HEK293 (cell line): ENCODE data around the gene RPL27.

Experiments
- CTCF ChIA-PET: fragments of 350-600 bp; formaldehyde crosslinking; extraction: SDS; loops from one replicate; lab custom pipeline; 2021; ENCODE audit warnings: antibody characterized with exemption; lab: Yijun Ruan, JAX
- POLR2A ChIA-PET: fragments of 300-600 bp; formaldehyde crosslinking; extraction: SDS; loops from one replicate; lab custom pipeline; 2020; ENCODE audit warnings: antibody characterized with exemption, inconsistent platforms; lab: Yijun Ruan, JAX
- H3K27ac ChIP-seq: fragments of 200-500 bp; sonication (Bioruptor generic); 2 replicates; pipeline ENCODE4 v1.5.1; 2014; ENCODE audit warnings: low read depth, low read length, control low read depth, inconsistent platforms; ENCODE audit errors: extremely low read depth
- H3K36me3 ChIP-seq, 2 experiments: fragments of 200-500 bp in 1 of 2; sonication (Bioruptor generic) in 1 of 2; 1 replicate in 1 of 2; 2 replicates in 1 of 2; pipeline ENCODE4 v1.5.1; 2014 to 2017; ENCODE audit warnings: inconsistent platforms in 2 of 2, low read length in 2 of 2; ENCODE audit not compliant: control insufficient read depth in 2 of 2, insufficient read depth in 1 of 2
- H3K4me1 ChIP-seq: fragments of 200-500 bp; sonication (Bioruptor generic); 2 replicates; pipeline ENCODE4 v1.5.1; 2014; ENCODE audit warnings: mild to moderate bottlenecking, low read length, inconsistent platforms; ENCODE audit not compliant: control insufficient read depth, insufficient read depth
- H3K4me3 ChIP-seq: 2 replicates; pipeline ENCODE4 v1.5.1; 2011; ENCODE audit warnings: low read depth, mild to moderate bottlenecking, control low read depth, low read length, moderate library complexity
- H3K9me3 ChIP-seq: fragments of 200-500 bp; sonication (Bioruptor generic); 2 replicates; pipeline ENCODE4 v1.5.1; 2014; ENCODE audit warnings: low read depth, low read length, inconsistent platforms; ENCODE audit not compliant: control insufficient read depth, insufficient read depth
- EGR2 ChIP-seq: fragments of 450-650 bp; formaldehyde crosslinking; IDR thresholded peaks from 2 replicates; pipeline ENCODE4 v1.5.1; 2016; ENCODE audit warnings: low read depth, missing biosample characterization, missing genetic modification characterization
- OVOL3 ChIP-seq: fragments of 450-650 bp; formaldehyde crosslinking; IDR thresholded peaks from 2 replicates; pipeline ENCODE4 v1.5.1; 2016; ENCODE audit warnings: missing biosample characterization, missing genetic modification characterization
- SP7 ChIP-seq: fragments of 450-650 bp; formaldehyde crosslinking; IDR thresholded peaks from 2 replicates; pipeline ENCODE4 v1.5.1; 2016; ENCODE audit warnings: missing biosample characterization, missing genetic modification characterization
- ZBTB21 ChIP-seq: fragments of 450-650 bp; formaldehyde crosslinking; IDR thresholded peaks from 2 replicates; pipeline ENCODE4 v1.5.1; 2017; ENCODE audit warnings: missing biosample characterization, missing genetic modification characterization
- ZBTB48 ChIP-seq: fragments of 450-650 bp; formaldehyde crosslinking; IDR thresholded peaks from 2 replicates; pipeline ENCODE4 v1.5.1; 2016; ENCODE audit warnings: missing biosample characterization, missing genetic modification characterization
- ZBTB8A ChIP-seq: fragments of 450-650 bp; formaldehyde crosslinking; IDR thresholded peaks from 2 replicates; pipeline ENCODE4 v1.5.1; 2016; ENCODE audit warnings: missing biosample characterization, missing genetic modification characterization
- ZEB2 ChIP-seq: fragments of 450-650 bp; formaldehyde crosslinking; IDR thresholded peaks from 2 replicates; pipeline ENCODE4 v1.5.1; 2016; ENCODE audit warnings: missing biosample characterization, missing genetic modification characterization
- ZFP37 ChIP-seq: fragments of 450-650 bp; formaldehyde crosslinking; IDR thresholded peaks from 2 replicates; pipeline ENCODE4 v1.5.1; 2016; ENCODE audit warnings: missing biosample characterization, missing genetic modification characterization
- ZFP69B ChIP-seq: fragments of 450-650 bp; formaldehyde crosslinking; IDR thresholded peaks from 2 replicates; pipeline ENCODE4 v1.5.1; 2016; ENCODE audit warnings: missing biosample characterization, missing genetic modification characterization
- ZNF132 ChIP-seq: fragments of 450-650 bp; formaldehyde crosslinking; IDR thresholded peaks from 2 replicates; pipeline ENCODE4 v1.5.1; 2017; ENCODE audit warnings: missing biosample characterization, missing genetic modification characterization, borderline replicate concordance
- ZNF16 ChIP-seq: fragments of 450-650 bp; formaldehyde crosslinking; IDR thresholded peaks from 2 replicates; pipeline ENCODE4 v1.5.1; 2016; ENCODE audit warnings: low read depth, missing biosample characterization, missing genetic modification characterization
- ZNF2 ChIP-seq: fragments of 450-650 bp; formaldehyde crosslinking; IDR thresholded peaks from 2 replicates; pipeline ENCODE4 v1.5.1; 2016; ENCODE audit warnings: missing biosample characterization, missing genetic modification characterization
- ZNF274 ChIP-seq, 2 experiments: fragments of 200-500 bp in 1 of 2; fragments of 450-650 bp in 1 of 2; sonication (Bioruptor generic) in 1 of 2; formaldehyde crosslinking in 1 of 2; IDR thresholded peaks; 2 replicates each; pipeline versions ENCODE4 v1.5.1 to v1.6.1; 2014 to 2016; ENCODE audit warnings: borderline replicate concordance in 1 of 2, inconsistent platforms in 1 of 2, low read length in 1 of 2, missing biosample characterization in 1 of 2, missing genetic modification characterization in 1 of 2
- ZNF341 ChIP-seq: fragments of 450-650 bp; formaldehyde crosslinking; IDR thresholded peaks from 2 replicates; pipeline ENCODE4; 2016; ENCODE audit warnings: low read depth, missing biosample characterization, missing genetic modification characterization
- ZNF366 ChIP-seq: fragments of 450-650 bp; formaldehyde crosslinking; conservative IDR thresholded peaks from 2 replicates; pipeline ENCODE4 v1.5.1; 2016; ENCODE audit warnings: missing biosample characterization, missing genetic modification characterization
- ZNF394 ChIP-seq: fragments of 450-650 bp; formaldehyde crosslinking; IDR thresholded peaks from 2 replicates; pipeline ENCODE4 v1.5.1; 2016; ENCODE audit warnings: missing biosample characterization, missing genetic modification characterization, mild to moderate bottlenecking, moderate library complexity, borderline replicate concordance
- ZNF600 ChIP-seq: fragments of 450-650 bp; formaldehyde crosslinking; IDR thresholded peaks from 2 replicates; pipeline ENCODE4 v1.5.1; 2016; ENCODE audit warnings: missing biosample characterization, missing genetic modification characterization
- ZNF629 ChIP-seq: fragments of 450-650 bp; formaldehyde crosslinking; IDR thresholded peaks from 2 replicates; pipeline ENCODE4 v1.5.1; 2017; ENCODE audit warnings: missing biosample characterization, missing genetic modification characterization
- ZNF654 ChIP-seq: fragments of 450-650 bp; formaldehyde crosslinking; IDR thresholded peaks from 2 replicates; pipeline ENCODE4 v1.5.1; 2016; ENCODE audit warnings: low read depth, missing biosample characterization, missing genetic modification characterization
- ZNF658 ChIP-seq: fragments of 450-650 bp; formaldehyde crosslinking; IDR thresholded peaks from 2 replicates; pipeline ENCODE4; 2016; ENCODE audit warnings: missing biosample characterization, missing genetic modification characterization
- ZNF707 ChIP-seq: fragments of 450-650 bp; formaldehyde crosslinking; IDR thresholded peaks from 2 replicates; pipeline ENCODE4 v1.5.1; 2016; ENCODE audit warnings: missing biosample characterization, missing genetic modification characterization
- ZNF76 ChIP-seq: fragments of 450-650 bp; formaldehyde crosslinking; IDR thresholded peaks from 2 replicates; pipeline ENCODE4; 2016; ENCODE audit warnings: low read depth, missing biosample characterization, missing genetic modification characterization, borderline replicate concordance
- ZSCAN16 ChIP-seq: fragments of 450-650 bp; formaldehyde crosslinking; IDR thresholded peaks from 2 replicates; pipeline ENCODE4 v1.5.1; 2016; ENCODE audit warnings: missing biosample characterization, missing genetic modification characterization
- TF ChIP-seq, protein P1 (sequence below): fragments of 450-650 bp; formaldehyde crosslinking; IDR thresholded peaks from 2 replicates; pipeline ENCODE4 v1.5.1; 2016; ENCODE audit warnings: missing biosample characterization, missing genetic modification characterization
- TF ChIP-seq, protein P2 (sequence below): fragments of 450-650 bp; formaldehyde crosslinking; IDR thresholded peaks from 2 replicates; pipeline ENCODE4 v1.5.1; 2016; ENCODE audit warnings: missing biosample characterization, missing genetic modification characterization
- TF ChIP-seq, protein P3 (sequence below): fragments of 450-650 bp; formaldehyde crosslinking; IDR thresholded peaks from 2 replicates; pipeline ENCODE4 v1.5.1; 2016; ENCODE audit warnings: missing biosample characterization, missing genetic modification characterization, low read depth
- TF ChIP-seq, protein P4 (sequence below): fragments of 450-650 bp; formaldehyde crosslinking; conservative IDR thresholded peaks from 2 replicates; pipeline ENCODE4 v1.5.1; 2016; ENCODE audit warnings: low read depth, missing biosample characterization, missing genetic modification characterization

RPL27 gene

DNA sequence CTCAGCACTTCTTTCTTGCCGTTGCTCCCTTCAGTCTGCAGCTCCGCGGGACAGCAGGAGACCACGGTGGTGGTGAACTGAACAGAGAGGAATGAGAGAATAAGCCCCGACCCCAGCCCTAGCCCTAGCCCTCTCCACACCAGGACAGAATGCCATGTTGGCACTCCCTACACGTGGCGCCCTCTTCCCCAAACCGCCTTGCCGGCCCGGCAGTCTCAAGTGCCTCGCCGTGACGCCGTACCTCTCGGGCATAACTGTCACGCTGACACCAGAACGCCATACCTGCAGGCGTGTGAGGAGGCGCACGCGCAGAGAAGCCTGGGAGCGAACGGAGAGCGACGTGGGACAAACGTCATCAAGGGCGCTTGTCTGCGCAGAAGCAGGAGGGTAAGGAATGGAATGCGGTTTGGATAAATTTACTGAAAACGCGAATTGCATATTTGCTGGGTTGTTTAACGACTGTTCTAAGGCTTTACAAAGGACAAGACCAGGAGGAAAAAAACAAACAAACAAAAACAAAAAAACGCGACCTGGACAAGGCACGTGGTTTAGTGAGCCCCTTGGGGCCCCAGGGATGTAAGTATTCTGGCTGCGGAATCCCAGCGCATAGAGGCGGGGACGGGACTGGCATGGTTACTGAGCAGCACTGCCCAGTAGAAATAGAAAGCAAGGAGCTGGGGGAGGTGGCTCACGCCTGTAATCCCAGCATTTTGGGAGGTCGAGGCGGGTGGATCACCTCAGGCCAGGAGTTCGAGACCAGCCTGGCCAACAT, 33.9 kb upstream of the RPL27 start, which contains the start of gene AARSD1:
Gene AARSD1, minus strand, starts transcription at position 294 of the 772 bp plus-strand sequence. Its CDS starts 14 bp downstream, at position 280.
- POLR2A ChIA-PET = interaction anchor here (0.5 to 2.0 kb wide), 6 partner anchors 14 to 164 kb away, joined by 3 to 14 read pairs (median 8); partner anchors contain the start of genes BECN1, PTGES3L, RPL27 and RUNDC1
- TF ChIP-seq OVOL3 (tag by site-specific recombination) = peak; percentile 38; the same call in 1 of the 2 replicates
- peak; percentile 97 for TF ChIP-seq ZNF629 (tag by site-specific recombination)
- TF ChIP-seq, protein P1, sequence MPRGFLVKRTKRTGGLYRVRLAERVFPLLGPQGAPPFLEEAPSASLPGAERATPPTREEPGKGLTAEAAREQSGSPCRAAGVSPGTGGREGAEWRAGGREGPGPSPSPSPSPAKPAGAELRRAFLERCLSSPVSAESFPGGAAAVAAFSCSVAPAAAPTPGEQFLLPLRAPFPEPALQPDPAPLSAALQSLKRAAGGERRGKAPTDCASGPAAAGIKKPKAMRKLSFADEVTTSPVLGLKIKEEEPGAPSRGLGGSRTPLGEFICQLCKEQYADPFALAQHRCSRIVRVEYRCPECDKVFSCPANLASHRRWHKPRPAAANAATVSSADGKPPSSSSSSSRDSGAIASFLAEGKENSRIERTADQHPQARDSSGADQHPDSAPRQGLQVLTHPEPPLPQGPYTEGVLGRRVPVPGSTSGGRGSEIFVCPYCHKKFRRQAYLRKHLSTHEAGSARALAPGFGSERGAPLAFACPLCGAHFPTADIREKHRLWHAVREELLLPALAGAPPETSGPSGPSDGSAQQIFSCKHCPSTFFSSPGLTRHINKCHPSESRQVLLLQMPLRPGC (tag by site-specific recombination) = peak; percentile 86
- peak; percentile 88; the same call in 1 of the 2 replicates for TF ChIP-seq ZBTB48 (tag by site-specific recombination)
- peak; percentile 90 for TF ChIP-seq ZNF76 (tag by site-specific recombination)
- peak; percentile 96 for TF ChIP-seq ZNF341 (tag by site-specific recombination)
- TF ChIP-seq ZNF274 (IDR thresholded peaks at IDR 0.05; ENCODE audit: low read length) = no peak
- no peak for TF ChIP-seq ZNF274 (tag by site-specific recombination; IDR thresholded peaks at IDR 0.05; ENCODE audit: borderline replicate concordance)
- no peak for TF ChIP-seq ZNF16
- no peak for TF ChIP-seq ZNF132 (tag by site-specific recombination)
- peak; percentile 60; the same call in 1 of the 2 replicates for TF ChIP-seq ZNF2 (tag by site-specific recombination)
- TF ChIP-seq, protein P2, sequence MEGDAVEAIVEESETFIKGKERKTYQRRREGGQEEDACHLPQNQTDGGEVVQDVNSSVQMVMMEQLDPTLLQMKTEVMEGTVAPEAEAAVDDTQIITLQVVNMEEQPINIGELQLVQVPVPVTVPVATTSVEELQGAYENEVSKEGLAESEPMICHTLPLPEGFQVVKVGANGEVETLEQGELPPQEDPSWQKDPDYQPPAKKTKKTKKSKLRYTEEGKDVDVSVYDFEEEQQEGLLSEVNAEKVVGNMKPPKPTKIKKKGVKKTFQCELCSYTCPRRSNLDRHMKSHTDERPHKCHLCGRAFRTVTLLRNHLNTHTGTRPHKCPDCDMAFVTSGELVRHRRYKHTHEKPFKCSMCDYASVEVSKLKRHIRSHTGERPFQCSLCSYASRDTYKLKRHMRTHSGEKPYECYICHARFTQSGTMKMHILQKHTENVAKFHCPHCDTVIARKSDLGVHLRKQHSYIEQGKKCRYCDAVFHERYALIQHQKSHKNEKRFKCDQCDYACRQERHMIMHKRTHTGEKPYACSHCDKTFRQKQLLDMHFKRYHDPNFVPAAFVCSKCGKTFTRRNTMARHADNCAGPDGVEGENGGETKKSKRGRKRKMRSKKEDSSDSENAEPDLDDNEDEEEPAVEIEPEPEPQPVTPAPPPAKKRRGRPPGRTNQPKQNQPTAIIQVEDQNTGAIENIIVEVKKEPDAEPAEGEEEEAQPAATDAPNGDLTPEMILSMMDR (tag by site-specific recombination) = no peak
- peak; percentile 78 for TF ChIP-seq ZFP37 (tag by site-specific recombination)
- TF ChIP-seq ZBTB21 (tag by site-specific recombination) = peak; percentile 95
- peak; percentile 67; the same call in 1 of the 2 replicates for TF ChIP-seq SP7 (tag by site-specific recombination)
- no peak for TF ChIP-seq ZSCAN16 (tag by site-specific recombination)
- no peak for TF ChIP-seq ZNF394 (tag by site-specific recombination)
- peak; percentile 38; the same call in 1 of the 2 replicates for TF ChIP-seq ZBTB8A (tag by site-specific recombination)
- TF ChIP-seq, protein P3, sequence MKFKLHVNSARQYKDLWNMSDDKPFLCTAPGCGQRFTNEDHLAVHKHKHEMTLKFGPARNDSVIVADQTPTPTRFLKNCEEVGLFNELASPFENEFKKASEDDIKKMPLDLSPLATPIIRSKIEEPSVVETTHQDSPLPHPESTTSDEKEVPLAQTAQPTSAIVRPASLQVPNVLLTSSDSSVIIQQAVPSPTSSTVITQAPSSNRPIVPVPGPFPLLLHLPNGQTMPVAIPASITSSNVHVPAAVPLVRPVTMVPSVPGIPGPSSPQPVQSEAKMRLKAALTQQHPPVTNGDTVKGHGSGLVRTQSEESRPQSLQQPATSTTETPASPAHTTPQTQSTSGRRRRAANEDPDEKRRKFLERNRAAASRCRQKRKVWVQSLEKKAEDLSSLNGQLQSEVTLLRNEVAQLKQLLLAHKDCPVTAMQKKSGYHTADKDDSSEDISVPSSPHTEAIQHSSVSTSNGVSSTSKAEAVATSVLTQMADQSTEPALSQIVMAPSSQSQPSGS (tag by site-specific recombination) = peak; percentile 72
- peak; percentile 55 for TF ChIP-seq ZNF366 (tag by site-specific recombination)
- TF ChIP-seq, protein P4, sequence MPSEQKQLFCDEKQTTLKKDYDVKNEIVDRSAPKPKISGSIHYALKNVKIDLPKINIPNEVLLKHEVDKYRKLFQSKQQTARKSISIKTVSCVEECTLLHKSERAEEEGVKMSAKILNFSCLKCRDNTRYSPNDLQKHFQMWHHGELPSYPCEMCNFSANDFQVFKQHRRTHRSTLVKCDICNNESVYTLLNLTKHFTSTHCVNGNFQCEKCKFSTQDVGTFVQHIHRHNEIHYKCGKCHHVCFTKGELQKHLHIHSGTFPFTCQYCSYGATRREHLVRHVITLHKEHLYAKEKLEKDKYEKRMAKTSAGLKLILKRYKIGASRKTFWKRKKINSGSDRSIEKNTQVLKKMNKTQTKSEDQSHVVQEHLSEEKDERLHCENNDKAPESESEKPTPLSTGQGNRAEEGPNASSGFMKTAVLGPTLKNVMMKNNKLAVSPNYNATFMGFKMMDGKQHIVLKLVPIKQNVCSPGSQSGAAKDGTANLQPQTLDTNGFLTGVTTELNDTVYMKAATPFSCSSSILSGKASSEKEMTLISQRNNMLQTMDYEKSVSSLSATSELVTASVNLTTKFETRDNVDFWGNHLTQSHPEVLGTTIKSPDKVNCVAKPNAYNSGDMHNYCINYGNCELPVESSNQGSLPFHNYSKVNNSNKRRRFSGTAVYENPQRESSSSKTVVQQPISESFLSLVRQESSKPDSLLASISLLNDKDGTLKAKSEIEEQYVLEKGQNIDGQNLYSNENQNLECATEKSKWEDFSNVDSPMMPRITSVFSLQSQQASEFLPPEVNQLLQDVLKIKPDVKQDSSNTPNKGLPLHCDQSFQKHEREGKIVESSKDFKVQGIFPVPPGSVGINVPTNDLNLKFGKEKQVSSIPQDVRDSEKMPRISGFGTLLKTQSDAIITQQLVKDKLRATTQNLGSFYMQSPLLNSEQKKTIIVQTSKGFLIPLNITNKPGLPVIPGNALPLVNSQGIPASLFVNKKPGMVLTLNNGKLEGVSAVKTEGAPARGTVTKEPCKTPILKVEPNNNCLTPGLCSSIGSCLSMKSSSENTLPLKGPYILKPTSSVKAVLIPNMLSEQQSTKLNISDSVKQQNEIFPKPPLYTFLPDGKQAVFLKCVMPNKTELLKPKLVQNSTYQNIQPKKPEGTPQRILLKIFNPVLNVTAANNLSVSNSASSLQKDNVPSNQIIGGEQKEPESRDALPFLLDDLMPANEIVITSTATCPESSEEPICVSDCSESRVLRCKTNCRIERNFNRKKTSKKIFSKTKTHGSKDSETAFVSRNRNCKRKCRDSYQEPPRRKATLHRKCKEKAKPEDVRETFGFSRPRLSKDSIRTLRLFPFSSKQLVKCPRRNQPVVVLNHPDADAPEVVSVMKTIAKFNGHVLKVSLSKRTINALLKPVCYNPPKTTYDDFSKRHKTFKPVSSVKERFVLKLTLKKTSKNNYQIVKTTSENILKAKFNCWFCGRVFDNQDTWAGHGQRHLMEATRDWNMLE = no peak
- TF ChIP-seq EGR2 = no peak
- 0 out of 2 replicates have a peak, but pooled peaks have one; percentile 54 for TF ChIP-seq ZFP69B (tag by site-specific recombination)
- peak; percentile 71 for TF ChIP-seq ZEB2 (tag by site-specific recombination)
- TF ChIP-seq ZNF600 (tag by site-specific recombination) = peak; percentile 98
- TF ChIP-seq ZNF658 (tag by site-specific recombination) = no peak
- TF ChIP-seq ZNF654 (tag by site-specific recombination) = no peak
- TF ChIP-seq ZNF707 (tag by site-specific recombination) = no peak

More for the DNA sequence above, 33.9 kb upstream of the RPL27 start, which contains the start of gene AARSD1:
- CTCF ChIA-PET = interaction anchor here (0.7 to 1.4 kb wide), 3 partner anchors 34 to 46 kb away, joined by 3 to 4 read pairs (median 3); partner anchors contain the start of gene RPL27
- Histone ChIP-seq H3K9me3 (no peaks in the 10 kb centered on the region), H3K4me3 (peak within 1 kb of the TSS; percentile 76), H3K4me1 (no peaks in the 10 kb centered on the region), H3K36me3 (peaks cover 33 to 38% of the 10 kb centered on the region in 2 experiments), H3K27ac (peak within 1 kb of the TSS; percentile 60; the same call in 1 of the 2 replicates)
